ENCODE data around the gene TARS2. TPM values are rescaled to one million over a fixed set of nuclear protein-coding genes. Genes with fewer than 3 reads are reported as not detected.

The TARS2 gene
- total and polyA plus RNA-seq, 2 experiments from 2014 or later, result 14.0 to 14.4 TPM

DNA sequence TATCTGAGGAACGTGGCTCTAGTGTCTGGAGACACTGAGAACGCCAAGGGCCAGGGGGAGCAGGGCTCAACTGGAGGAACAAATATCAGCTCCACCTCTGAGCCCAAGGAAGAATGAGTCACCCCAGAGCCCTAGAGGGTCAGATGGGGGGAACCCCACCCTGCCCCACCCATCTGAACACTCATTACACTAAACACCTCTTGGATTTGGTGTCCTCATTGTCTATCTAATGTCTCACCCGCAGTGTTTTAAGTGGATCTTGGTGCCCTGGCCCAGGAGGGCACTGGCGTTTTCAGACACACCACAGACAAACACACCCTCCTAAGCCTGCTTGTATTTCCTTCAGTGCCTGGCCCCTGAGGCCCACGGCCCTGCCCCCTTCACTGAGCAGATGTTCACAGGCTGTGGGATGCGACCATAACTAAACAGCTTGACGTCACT lies 26.2 kb downstream of the TARS2 start:
- no peak overlapping the region for H3K27ac ChIP-seq

DNA sequence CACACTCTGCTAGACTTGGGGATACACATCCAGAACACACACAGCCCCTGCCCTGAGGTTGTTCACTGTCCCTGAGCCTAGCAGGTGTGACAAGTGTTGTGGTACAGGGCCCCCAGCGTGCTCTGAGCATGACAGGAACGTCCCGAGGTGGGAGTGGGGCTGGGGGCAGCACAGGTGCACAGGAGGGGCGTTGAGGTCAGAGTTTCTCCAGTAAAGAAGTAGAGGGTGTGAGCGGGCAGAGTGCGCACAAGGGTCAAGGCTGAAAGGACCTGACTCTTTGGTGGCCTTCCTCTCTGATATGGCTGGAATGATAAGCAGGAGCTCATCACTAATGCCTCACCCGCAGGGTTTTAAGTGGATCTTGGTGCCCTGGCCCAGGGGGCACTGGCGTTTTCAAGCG lies 27.0 kb downstream of the TARS2 start:
- H3K4me1 ChIP-seq (ENCODE audit: insufficient read depth), result peaks cover 19% of the 10 kb centered on the region
- 95 to 97% methylated on average over 9 of the region's 9 CpGs for WGBS, 2 experiments (ENCODE audit: low coverage in 1 of 2, low lambda C conversion rate in 2 of 2, missing lambda C conversion rate in 2 of 2)
- no peak for DNase-seq
- H3K9me2 ChIP-seq (ENCODE audit: insufficient read depth), result no peaks in the 10 kb centered on the region
- no peaks in the 10 kb centered on the region for H3K36me3 ChIP-seq (ENCODE audit: low read depth)
- H3K27me3 ChIP-seq (replicated peaks; ENCODE audit: insufficient read depth), result no peaks in the 10 kb centered on the region
- no peaks in the 10 kb centered on the region for H3K9me3 ChIP-seq (ENCODE audit: low read depth)
- no peak overlapping the region for H3K4me2 ChIP-seq (ENCODE audit: unreplicated experiment)
- no peak overlapping the region for H2AFZ ChIP-seq
- no peak overlapping the region for H3K27ac ChIP-seq
- H3K79me2 ChIP-seq (ENCODE audit: insufficient read depth), result peaks cover 19% of the 10 kb centered on the region
- no peaks in the 10 kb centered on the region for H4K20me1 ChIP-seq (ENCODE audit: insufficient read depth)
- no peak overlapping the region for H3K9ac ChIP-seq
- no peak for TF ChIP-seq EZH2phosphoT487 (IDR thresholded peaks at IDR 0.05; ENCODE audit: insufficient read depth, low read depth)
- no peak for TF ChIP-seq EZH2 (IDR thresholded peaks at IDR 0.05; ENCODE audit: insufficient read depth, poor library complexity, severe bottlenecking)
- no peaks in the 10 kb centered on the region; the same call in 1 of the 2 replicates for H3F3A ChIP-seq (ENCODE audit: insufficient read depth)
- in situ Hi-C loops (cut with MboI), result no loop called here
- H3K4me3 ChIP-seq, result no peak overlapping the region

More for the DNA sequence above, 26.2 kb downstream of the TARS2 start:
- H3F3A ChIP-seq (ENCODE audit: insufficient read depth), result peaks cover 2% of the 10 kb centered on the region; the same call in 1 of the 2 replicates
- H3K4me1 ChIP-seq (ENCODE audit: insufficient read depth), result peaks cover 28% of the 10 kb centered on the region
- H3K36me3 ChIP-seq (ENCODE audit: low read depth), result no peaks in the 10 kb centered on the region
- no peaks in the 10 kb centered on the region for H3K9me3 ChIP-seq (ENCODE audit: low read depth)
- no peak overlapping the region for H3K4me3 ChIP-seq
- in situ Hi-C loops (cut with MboI), result no loop called here
- H4K20me1 ChIP-seq (ENCODE audit: insufficient read depth), result no peaks in the 10 kb centered on the region
- peak; percentile 56 for DNase-seq
- H2AFZ ChIP-seq, result no peak overlapping the region
- H3K79me2 ChIP-seq (ENCODE audit: insufficient read depth), result peaks cover 28% of the 10 kb centered on the region
- no peak overlapping the region for H3K9ac ChIP-seq
- TF ChIP-seq EZH2phosphoT487 (IDR thresholded peaks at IDR 0.05; ENCODE audit: insufficient read depth, low read depth) (no peak), EZH2 (IDR thresholded peaks at IDR 0.05; ENCODE audit: insufficient read depth, poor library complexity, severe bottlenecking) (no peak)
- no peaks in the 10 kb centered on the region for H3K9me2 ChIP-seq (ENCODE audit: insufficient read depth)
- 44 to 45% methylated on average over 7 of the region's 7 CpGs for WGBS, 2 experiments (ENCODE audit: low coverage in 1 of 2, low lambda C conversion rate in 2 of 2, missing lambda C conversion rate in 2 of 2)
- no peaks in the 10 kb centered on the region for H3K27me3 ChIP-seq (replicated peaks; ENCODE audit: insufficient read depth)
- no peak overlapping the region for H3K4me2 ChIP-seq (ENCODE audit: unreplicated experiment)

DNA sequence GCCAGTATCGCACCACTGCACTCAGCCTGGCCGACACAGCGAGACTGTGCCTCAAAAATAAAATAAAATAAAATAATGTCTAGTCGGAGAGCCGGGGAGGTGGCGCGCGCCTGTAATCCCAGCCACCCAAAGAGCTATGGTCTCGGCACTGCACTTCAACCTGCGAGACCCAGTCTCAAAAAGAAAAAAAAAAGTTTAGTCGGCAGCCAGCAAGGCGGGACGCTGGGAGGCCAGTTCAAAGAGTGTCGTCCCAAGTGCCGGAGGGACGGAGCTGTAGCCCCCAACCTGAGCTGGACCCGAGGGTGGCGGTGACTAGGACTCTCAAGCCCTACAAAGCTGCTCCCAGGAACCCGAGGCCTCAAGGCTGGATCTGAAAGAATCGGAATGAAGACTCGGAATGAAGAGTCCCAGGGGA lies 27.7 kb downstream of the TARS2 start:
- WGBS, 2 experiments (ENCODE audit: low coverage in 1 of 2, low lambda C conversion rate in 2 of 2, missing lambda C conversion rate in 2 of 2), result 41 to 42% methylated on average over 20 to 21 of the region's 21 CpGs
- Histone ChIP-seq H3K4me3 (peak overlapping the region; percentile 71), H3K36me3 (ENCODE audit: low read depth) (no peaks in the 10 kb centered on the region), H4K20me1 (ENCODE audit: insufficient read depth) (no peaks in the 10 kb centered on the region), H3K9ac (peak overlapping the region; percentile 70), H3K9me3 (ENCODE audit: low read depth) (no peaks in the 10 kb centered on the region), H3K4me2 (ENCODE audit: unreplicated experiment) (peak overlapping the region; percentile 75), H3K27me3 (replicated peaks; ENCODE audit: insufficient read depth) (no peaks in the 10 kb centered on the region), H3K9me2 (ENCODE audit: insufficient read depth) (no peaks in the 10 kb centered on the region), H3F3A (ENCODE audit: insufficient read depth) (no peaks in the 10 kb centered on the region; the same call in 1 of the 2 replicates), H3K27ac (peak overlapping the region; percentile 12), H2AFZ (peak overlapping the region; percentile 75), H3K4me1 (ENCODE audit: insufficient read depth) (peaks cover 16% of the 10 kb centered on the region; the same call in 1 of the 2 replicates), H3K79me2 (ENCODE audit: insufficient read depth) (peaks cover 13% of the 10 kb centered on the region; the same call in 1 of the 2 replicates)
- TF ChIP-seq EZH2 (IDR thresholded peaks at IDR 0.05; ENCODE audit: insufficient read depth, poor library complexity, severe bottlenecking), result no peak
- TF ChIP-seq EZH2phosphoT487 (IDR thresholded peaks at IDR 0.05; ENCODE audit: insufficient read depth, low read depth), result no peak
- no peak for DNase-seq
- in situ Hi-C loops (cut with MboI), result no loop called here

DNA sequence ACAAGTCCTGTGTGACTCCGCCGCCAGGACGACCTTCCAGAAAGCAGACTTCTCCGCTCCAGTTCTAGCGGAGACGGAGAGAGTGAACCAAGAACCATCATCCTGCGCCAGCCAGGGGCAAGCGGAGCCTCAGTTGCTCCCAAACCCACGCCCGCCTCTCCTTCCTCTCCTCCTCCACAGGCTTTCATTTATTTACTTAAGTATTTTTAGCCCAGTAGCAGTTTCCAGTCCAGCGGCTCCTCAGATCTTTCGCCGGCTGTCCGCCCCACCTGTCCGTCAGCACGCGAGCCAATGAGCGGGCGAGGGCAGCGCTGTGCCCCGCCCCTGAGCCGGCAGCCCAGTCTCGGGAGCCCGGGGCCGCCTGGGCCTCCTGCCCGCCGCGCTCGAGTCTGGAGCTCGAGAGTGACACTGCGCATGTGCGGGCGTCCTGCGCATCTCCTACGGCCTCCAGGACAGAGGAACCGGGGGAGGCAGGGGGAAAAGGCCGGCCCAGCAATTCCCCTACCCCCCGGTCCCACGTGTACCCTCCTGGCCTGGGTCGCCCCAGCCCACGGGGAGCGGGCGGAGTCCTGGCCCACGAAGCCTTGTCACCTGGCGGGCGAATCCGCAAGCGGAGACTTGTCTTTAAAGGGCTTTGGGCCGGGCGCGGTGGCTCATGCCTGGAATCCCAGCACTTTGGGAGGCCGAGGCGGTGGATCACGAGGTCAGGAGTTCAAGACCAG lies 28.3 kb downstream of the TARS2 start, which contains the start of gene FALEC:
Gene FALEC (plus strand): TSS at position 425 of the 722 bp plus-strand sequence.
- Histone ChIP-seq H2AFZ (peak within 1 kb of the TSS; percentile 75), H3K36me3 (ENCODE audit: low read depth) (no peaks in the 10 kb centered on the region), H3K27me3 (replicated peaks; ENCODE audit: insufficient read depth) (no peaks in the 10 kb centered on the region), H4K20me1 (ENCODE audit: insufficient read depth) (no peaks in the 10 kb centered on the region), H3K9me3 (ENCODE audit: low read depth) (no peaks in the 10 kb centered on the region), H3K79me2 (ENCODE audit: insufficient read depth) (peaks cover 8% of the 10 kb centered on the region; the same call in 1 of the 2 replicates), H3K4me1 (ENCODE audit: insufficient read depth) (peaks cover 16% of the 10 kb centered on the region; the same call in 1 of the 2 replicates), H3K27ac (peak within 1 kb of the TSS; percentile 30), H3K4me3 (peak within 1 kb of the TSS; percentile 71), H3K4me2 (ENCODE audit: unreplicated experiment) (peak within 1 kb of the TSS; percentile 75), H3K9ac (peak within 1 kb of the TSS; percentile 70), H3F3A (ENCODE audit: insufficient read depth) (no peaks in the 10 kb centered on the region; the same call in 1 of the 2 replicates), H3K9me2 (ENCODE audit: insufficient read depth) (no peaks in the 10 kb centered on the region)
- no peak for TF ChIP-seq EZH2 (IDR thresholded peaks at IDR 0.05; ENCODE audit: insufficient read depth, poor library complexity, severe bottlenecking)
- no peak for TF ChIP-seq EZH2phosphoT487 (IDR thresholded peaks at IDR 0.05; ENCODE audit: insufficient read depth, low read depth)
- peak; percentile 99 for DNase-seq
- in situ Hi-C loops (cut with MboI), result no loop called here
- 1 to 2% methylated on average over 50 to 54 of the region's 54 CpGs for WGBS, 2 experiments (ENCODE audit: low coverage in 1 of 2, low lambda C conversion rate in 2 of 2, missing lambda C conversion rate in 2 of 2)
